ENCODE measurements around the gene HACD4.

HACD4 gene

DNA sequence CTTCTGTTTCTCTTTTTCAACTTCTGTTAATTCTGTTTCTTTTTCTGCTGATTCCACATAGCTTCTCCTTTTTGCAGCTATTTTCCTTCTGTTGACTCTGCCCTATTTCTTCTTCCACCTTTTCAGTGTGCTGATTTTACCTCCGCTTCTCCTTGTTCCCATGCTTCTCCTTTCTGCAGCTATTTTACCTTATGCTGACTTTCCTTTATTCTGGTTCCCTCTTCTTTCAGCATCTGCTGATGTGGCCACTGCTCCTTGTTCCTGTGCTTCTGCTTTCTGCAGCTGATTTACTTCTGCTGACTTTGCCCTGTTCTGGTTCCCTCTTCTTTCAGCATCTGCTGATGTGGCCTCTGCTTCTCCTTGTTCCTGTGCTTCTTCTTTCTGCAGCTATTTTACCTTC lies 58.8 kb downstream of the HACD4 start:
- no peak for DNase-seq
- no peak for TF ChIP-seq POLR2A (IDR thresholded peaks at IDR 0.05; ENCODE audit: low read length)
- no peak for TF ChIP-seq GATA1 (IDR thresholded peaks at IDR 0.05; ENCODE audit: low read depth, low read length)

DNA sequence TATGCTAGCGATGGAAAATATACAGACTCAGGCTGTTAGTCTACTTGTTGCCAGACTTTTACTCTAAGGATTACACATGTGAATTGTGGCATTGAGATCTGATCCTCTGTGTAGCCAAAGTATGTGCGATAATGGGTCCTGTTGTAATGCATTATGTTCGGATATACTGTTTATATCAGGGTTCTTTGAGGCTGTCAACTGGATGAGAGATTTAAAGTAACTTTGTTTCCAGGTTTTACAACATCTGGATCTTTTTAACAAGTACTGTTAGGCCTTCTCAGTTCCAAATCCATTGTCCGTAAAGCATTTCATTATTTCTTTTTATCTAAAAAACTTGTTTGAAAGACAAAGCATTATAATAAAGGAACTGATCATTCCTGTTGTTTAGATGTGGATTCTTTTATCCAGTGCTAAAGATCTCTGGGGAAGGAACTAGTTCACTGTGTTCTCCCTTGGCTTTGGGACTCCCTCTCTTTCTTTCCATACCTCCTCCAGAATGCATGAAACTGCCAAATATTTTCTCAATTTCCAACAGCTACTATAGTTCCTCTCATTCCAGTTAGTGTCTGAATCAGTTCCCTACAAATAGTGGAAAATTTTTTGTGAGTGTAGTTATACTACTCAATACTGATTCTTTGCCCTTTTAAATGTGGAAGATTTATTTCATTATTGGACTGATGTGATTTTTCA lies 68.8 kb downstream of the HACD4 start:
- DNase-seq = no peak
- TF ChIP-seq POLR2A (IDR thresholded peaks at IDR 0.05; ENCODE audit: low read length) (no peak), GATA1 (IDR thresholded peaks at IDR 0.05; ENCODE audit: low read depth, low read length) (no peak)

DNA sequence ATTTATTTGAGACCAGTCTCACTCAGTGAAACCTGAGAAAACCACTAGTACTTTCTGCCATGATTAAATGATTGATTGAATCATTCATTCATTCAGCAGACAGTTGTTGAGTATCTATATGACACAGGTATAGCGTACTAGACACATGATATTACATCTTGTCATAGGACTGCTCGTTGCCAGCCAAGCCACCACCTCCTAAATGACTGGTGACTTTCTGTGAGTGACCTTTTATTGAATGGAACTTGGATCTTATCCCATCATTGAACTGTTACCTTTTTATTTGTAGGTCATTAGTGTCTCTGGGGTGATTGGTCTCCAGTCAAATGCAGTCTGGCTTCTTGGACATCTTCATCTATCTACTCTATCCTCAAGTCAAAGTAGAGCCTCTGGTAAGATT lies 80.7 kb downstream of the HACD4 start:
- no peak for DNase-seq
- TF ChIP-seq GATA1 (IDR thresholded peaks at IDR 0.05; ENCODE audit: low read depth, low read length) (no peak), POLR2A (IDR thresholded peaks at IDR 0.05; ENCODE audit: low read length) (no peak)

Measured in erythroblast (primary cell).